HepG2 (cell line): ENCODE results near the gene GPN2. TPM values are rescaled to one million over a fixed set of nuclear protein-coding genes. Genes with fewer than 3 reads are reported as not detected.

Experiments used
- EP300 ChIP-seq, 3 experiments: sonication (generic) in 1 of 3; formaldehyde crosslinking in 1 of 3; IDR thresholded peaks; 2 replicates each; pipeline versions ENCODE4 v1.5.1 to v1.6.1; 2011 to 2020; ENCODE audit warnings: low read depth in 2 of 3, low read length in 2 of 3, borderline replicate concordance in 1 of 3, improper control_type of control experiment in 1 of 3, mild to moderate bottlenecking in 1 of 3, missing genetic modification reagents in 1 of 3, moderate library complexity in 1 of 3
- FLYWCH1 ChIP-seq: sonication (generic); formaldehyde crosslinking; IDR thresholded peaks from 2 replicates; pipeline ENCODE4 v1.8.1; 2023; ENCODE audit warnings: mild to moderate bottlenecking, missing genetic modification reagents
- FOXJ3 ChIP-seq: sonication (generic); formaldehyde crosslinking; IDR thresholded peaks from 2 replicates; pipeline ENCODE4 v1.4.0; 2020; ENCODE audit warnings: missing genetic modification reagents, mild to moderate bottlenecking, borderline replicate concordance
- HNF4G ChIP-seq, 2 experiments: sonication (generic) in 1 of 2; formaldehyde crosslinking in 1 of 2; IDR thresholded peaks; 2 replicates each; pipeline versions ENCODE4 v1.4.0 to v1.6.1; 2011 to 2020; ENCODE audit warnings: borderline replicate concordance in 2 of 2, low read depth in 2 of 2, mild to moderate bottlenecking in 2 of 2, low read length in 1 of 2, missing genetic modification reagents in 1 of 2, moderate library complexity in 1 of 2
- KAT8 ChIP-seq: IDR thresholded peaks from 2 replicates; pipeline ENCODE4 v1.6.1; 2016; ENCODE audit warnings: missing genetic modification reagents, missing compliant biosample characterization
- LBX2 ChIP-seq: sonication (generic); formaldehyde crosslinking; IDR thresholded peaks from 2 replicates; pipeline ENCODE4 v1.5.0; 2020; ENCODE audit warnings: missing genetic modification reagents, mild to moderate bottlenecking, borderline replicate concordance
- NFKB2 ChIP-seq: sonication (generic); formaldehyde crosslinking; IDR thresholded peaks from 2 replicates; pipeline ENCODE4 v1.4.0; 2020; ENCODE audit warnings: missing genetic modification reagents, borderline replicate concordance
- TOE1 ChIP-seq: sonication (generic); formaldehyde crosslinking; IDR thresholded peaks from 2 replicates; pipeline ENCODE4 v1.4.0; 2020; ENCODE audit warnings: mild to moderate bottlenecking, missing genetic modification reagents
- ZBTB2 ChIP-seq: sonication (generic); formaldehyde crosslinking; IDR thresholded peaks from 2 replicates; pipeline ENCODE4 v1.8.0; 2022; ENCODE audit warnings: low read depth, missing genetic modification reagents
- ZBTB43 ChIP-seq: sonication (generic); formaldehyde crosslinking; conservative IDR thresholded peaks from 2 replicates; pipeline ENCODE4 v1.4.0; 2020; ENCODE audit warnings: missing genetic modification reagents
- ZNF24 ChIP-seq: fragments of 450-650 bp; IDR thresholded peaks from 2 replicates; pipeline ENCODE4 v1.6.1; 2017; ENCODE audit warnings: antibody characterized with exemption, mild to moderate bottlenecking
- ZNF383 ChIP-seq: sonication (generic); formaldehyde crosslinking; IDR thresholded peaks from 2 replicates; pipeline ENCODE4 v1.4.0; 2020; ENCODE audit warnings: missing genetic modification reagents, mild to moderate bottlenecking, borderline replicate concordance
- ZNF512 ChIP-seq: sonication (generic); formaldehyde crosslinking; IDR thresholded peaks from 2 replicates; pipeline ENCODE4 v1.4.0; 2020; ENCODE audit warnings: mild to moderate bottlenecking, missing genetic modification reagents
- ZNF75D ChIP-seq: sonication (generic); formaldehyde crosslinking; IDR thresholded peaks from 2 replicates; pipeline ENCODE4 v1.8.1; 2023; ENCODE audit warnings: missing genetic modification reagents, mild to moderate bottlenecking, borderline replicate concordance
- ZNF770 ChIP-seq: sonication (generic); formaldehyde crosslinking; IDR thresholded peaks from 2 replicates; pipeline ENCODE4 v1.5.0; 2020; ENCODE audit warnings: mild to moderate bottlenecking, missing genetic modification reagents
- ZNF83 ChIP-seq: sonication (generic); formaldehyde crosslinking; IDR thresholded peaks from 2 replicates; pipeline ENCODE4 v1.4.0; 2020; ENCODE audit warnings: missing genetic modification reagents, mild to moderate bottlenecking, borderline replicate concordance
- polyA plus RNA-seq, 8 experiments: library from polyadenylated mRNA; depleted of rRNA in 3 of 8; stranded (reverse) in 7 of 8; unstranded in 1 of 8; fragments of >200 nt; fragmentation: Illumina TruSeq in 4 of 8; extraction: Trizol in 4 of 8; gene quantifications; 2 replicates each; pipeline versions ENCODE4 v1.2.1 to v1.2.3, GENCODE V29; 2011 to 2016; ENCODE audit warnings: low read depth in 4 of 8, missing spikeins in 1 of 8, mixed read lengths in 1 of 8; ENCODE audit not compliant: insufficient read depth in 1 of 8
- total RNA-seq, 5 experiments: library from RNA; depleted of rRNA; stranded (reverse); fragments of >200 nt; fragmentation: Illumina TruSeq; extraction: Trizol; gene quantifications; 2 replicates each; pipeline ENCODE4 v1.2.3, GENCODE V29; 2016; ENCODE audit warnings: low read depth in 1 of 5
- TF ChIP-seq, protein P1 (sequence below): sonication (generic); formaldehyde crosslinking; IDR thresholded peaks from 2 replicates; pipeline ENCODE4 v1.4.0; 2020; ENCODE audit warnings: mild to moderate bottlenecking, missing genetic modification reagents, borderline replicate concordance

The GPN2 gene
- total and polyA plus RNA-seq, 2 of the 13 experiments (the other 11 are each of a cell fraction or from before 2014, with no cell fraction given) = 19.3 to 38.9 TPM

- TF ChIP-seq NFKB2 (CRISPR knock-in tag) (no peak; the same call in 1 of the 2 replicates), LBX2 (CRISPR knock-in tag) (no peak), ZNF75D (CRISPR knock-in tag) (peak; percentile 31; the same call in 1 of the 2 replicates), EP300 (IDR thresholded peaks at IDR 0.05; ENCODE audit: low read depth in 2 of 2, low read length in 2 of 2) (peak; percentile 94 to 96), EP300 (CRISPR knock-in tag; IDR thresholded peaks at IDR 0.05; ENCODE audit: borderline replicate concordance) (peak; percentile 91), ZNF24 (peak; percentile 56; the same call in 1 of the 2 replicates), HNF4G (IDR thresholded peaks at IDR 0.05; ENCODE audit: borderline replicate concordance, low read depth, low read length) (peak; percentile 41; the same call in 1 of the 2 replicates), HNF4G (CRISPR knock-in tag; IDR thresholded peaks at IDR 0.05; ENCODE audit: borderline replicate concordance, low read depth) (peak; percentile 73), TOE1 (CRISPR knock-in tag) (no peak), ZNF770 (CRISPR knock-in tag) (no peak), ZBTB43 (CRISPR knock-in tag) (peak; percentile 65; the same call in 1 of the 2 replicates), FLYWCH1 (CRISPR knock-in tag) (peak; percentile 70; the same call in 1 of the 2 replicates), KAT8 (CRISPR knock-in tag) (peak; percentile 66; the same call in 1 of the 2 replicates), ZNF383 (CRISPR knock-in tag) (no peak), ZBTB2 (CRISPR knock-in tag) (no peak), ZNF83 (no peak), ZNF512 (no peak), FOXJ3 (CRISPR knock-in tag) (peak; percentile 94)
- TF ChIP-seq, protein P1, sequence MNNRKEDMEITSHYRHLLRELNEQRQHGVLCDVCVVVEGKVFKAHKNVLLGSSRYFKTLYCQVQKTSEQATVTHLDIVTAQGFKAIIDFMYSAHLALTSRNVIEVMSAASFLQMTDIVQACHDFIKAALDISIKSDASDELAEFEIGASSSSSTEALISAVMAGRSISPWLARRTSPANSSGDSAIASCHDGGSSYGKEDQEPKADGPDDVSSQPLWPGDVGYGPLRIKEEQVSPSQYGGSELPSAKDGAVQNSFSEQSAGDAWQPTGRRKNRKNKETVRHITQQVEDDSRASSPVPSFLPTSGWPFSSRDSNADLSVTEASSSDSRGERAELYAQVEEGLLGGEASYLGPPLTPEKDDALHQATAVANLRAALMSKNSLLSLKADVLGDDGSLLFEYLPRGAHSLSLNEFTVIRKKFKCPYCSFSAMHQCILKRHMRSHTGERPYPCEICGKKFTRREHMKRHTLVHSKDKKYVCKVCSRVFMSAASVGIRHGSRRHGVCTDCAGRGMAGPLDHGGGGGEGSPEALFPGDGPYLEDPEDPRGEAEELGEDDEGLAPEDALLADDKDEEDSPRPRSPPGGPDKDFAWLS (CRISPR knock-in tag) = no peak
Measured at GRCh38 chr1:26910343-26911160, 20.5 kb upstream of the GPN2 start (continued).
